ENCODE measurements around the gene ATG12.
"Not testable (repeated sequence)": the region's sequence is repeated elsewhere in the genome, so short reads cannot be mapped to it uniquely, and the experiment has no call there.

The ATG12 gene

GRCh38 chr5:115844321-115844817 is 3.0 kb upstream of the ATG12 start:
- H3K4me3 ChIP-seq (ENCODE audit: low read length) = no peak overlapping the region

GRCh38 chr5:115843444-115844130 is 2.2 kb upstream of the ATG12 start:
- no peak for DNase-seq (ENCODE audit: low read depth, low spot score)
- H3K4me3 ChIP-seq (ENCODE audit: low read length) = no peak overlapping the region

More at GRCh38 chr5:115844321-115844817, 3.0 kb upstream of the ATG12 start:
- no peak for DNase-seq (ENCODE audit: low read depth, low spot score)

GRCh38 chr5:115842952-115843351 is 1.6 kb upstream of the ATG12 start:
- H3K4me3 ChIP-seq (ENCODE audit: low read length) = peak overlapping the region; percentile 80
- DNase-seq (ENCODE audit: low read depth, low spot score) = no peak

GRCh38 chr5:115842089-115842935 is 947 bp upstream of the ATG12 start:
- DNase-seq (ENCODE audit: low read depth, low spot score) = no peak
- peak overlapping the region; percentile 80 for H3K4me3 ChIP-seq (ENCODE audit: low read length)

GRCh38 chr5:115840873-115841272 is 492 bp downstream of the ATG12 start:
- no peak for DNase-seq (ENCODE audit: low read depth, low spot score)

GRCh38 chr5:115838885-115839518 is 2.4 kb downstream of the ATG12 start:
- no peak overlapping the region for H3K4me3 ChIP-seq (ENCODE audit: low read length)

More at GRCh38 chr5:115840873-115841272, 492 bp downstream of the ATG12 start:
- peak overlapping the region; percentile 80 for H3K4me3 ChIP-seq (ENCODE audit: low read length)

GRCh38 chr5:115835481-115835880 is 5.9 kb downstream of the ATG12 start:
- no peak overlapping the region for H3K4me3 ChIP-seq (ENCODE audit: low read length)
- no peak for DNase-seq (ENCODE audit: low read depth, low spot score)

More at GRCh38 chr5:115838885-115839518, 2.4 kb downstream of the ATG12 start:
- peak; percentile 71 for DNase-seq (ENCODE audit: low read depth, low spot score)

GRCh38 chr5:115831163-115831768 is 10.1 kb downstream of the ATG12 start:
- H3K4me3 ChIP-seq (ENCODE audit: low read length) = no peak overlapping the region
- no peak for DNase-seq (ENCODE audit: low read depth, low spot score)

GRCh38 chr5:115829913-115830312 is 11.5 kb downstream of the ATG12 start:
- DNase-seq (ENCODE audit: low read depth, low spot score) = no peak

GRCh38 chr5:115825948-115826347 is 15.4 kb downstream of the ATG12 start:
- H3K4me3 ChIP-seq (ENCODE audit: low read length) = no peak overlapping the region
- no peak for DNase-seq (ENCODE audit: low read depth, low spot score)

More at GRCh38 chr5:115829913-115830312, 11.5 kb downstream of the ATG12 start:
- H3K4me3 ChIP-seq (ENCODE audit: low read length) = no peak overlapping the region

GRCh38 chr5:115824983-115825382 is 16.4 kb downstream of the ATG12 start:
- not testable (repeated sequence) for DNase-seq (ENCODE audit: low read depth, low spot score); H3K4me3 ChIP-seq (ENCODE audit: low read length)

- DNase-seq (ENCODE audit: low read depth, low spot score) = no peak
- H3K4me3 ChIP-seq (ENCODE audit: low read length) = no peak overlapping the region
These were observed 20.5 kb downstream of the ATG12 start for GRCh38 chr5:115820846-115821245.

- DNase-seq (ENCODE audit: low read depth, low spot score) = no peak
These were observed 22.5 kb downstream of the ATG12 start for GRCh38 chr5:115818821-115819220.

GRCh38 chr5:115817386-115817785 is 24.0 kb downstream of the ATG12 start:
- H3K4me3 ChIP-seq (ENCODE audit: low read length) = no peak overlapping the region
- no peak for DNase-seq (ENCODE audit: low read depth, low spot score)

More at GRCh38 chr5:115818821-115819220, 22.5 kb downstream of the ATG12 start:
- H3K4me3 ChIP-seq (ENCODE audit: low read length) = no peak overlapping the region

GRCh38 chr5:115816226-115817081 is 24.9 kb downstream of the ATG12 start, which contains the start of gene CDO1:
Gene CDO1 (minus strand): TSS chr5:115816659. CDS start chr5:115816397, 262 bp downstream.
- H3K4me3 ChIP-seq (ENCODE audit: low read length) = no peak within 1 kb of the TSS
- DNase-seq (ENCODE audit: low read depth, low spot score) = no peak

GRCh38 chr5:115815693-115816225 is 25.6 kb downstream of the ATG12 start:
- H3K4me3 ChIP-seq (ENCODE audit: low read length) = no peak overlapping the region
- no peak for DNase-seq (ENCODE audit: low read depth, low spot score)

GRCh38 chr5:115815006-115815692 is 26.2 kb downstream of the ATG12 start:
- no peak for DNase-seq (ENCODE audit: low read depth, low spot score)

More at GRCh38 chr5:115815006-115815692, 26.2 kb downstream of the ATG12 start:
- no peak overlapping the region for H3K4me3 ChIP-seq (ENCODE audit: low read length)

Data from Jurkat, Clone E6-1 (cell line).